Mesenchymal stem cell (in vitro differentiated cells and primary cell): ENCODE measurements around the gene SP3.

Experiments used
- DNase-seq: peaks from one replicate; pipeline ENCODE4 v3.0.0-alpha.2; 2013
- H2AFZ ChIP-seq: one replicate; pipeline ENCODE4 v1.6.1; 2013; ENCODE audit warnings: low read depth, mild to moderate bottlenecking, control low read depth, inconsistent platforms, low read length, moderate library complexity
- H2AK5ac ChIP-seq: 2 replicates; pipeline ENCODE4 v1.6.1; 2013; ENCODE audit warnings: low read length, moderate library complexity, mild to moderate bottlenecking, inconsistent platforms; ENCODE audit not compliant: severe bottlenecking
- H2BK120ac ChIP-seq: one replicate; pipeline ENCODE4 v1.6.1; 2013; ENCODE audit warnings: low read depth, mild to moderate bottlenecking, inconsistent platforms, low read length, moderate library complexity
- H2BK12ac ChIP-seq, 2 experiments: one replicate each; pipeline ENCODE4 v1.6.1; 2013; ENCODE audit warnings: inconsistent platforms in 2 of 2, low read length in 2 of 2, mild to moderate bottlenecking in 2 of 2, moderate library complexity in 2 of 2, control low read depth in 1 of 2
- H2BK15ac ChIP-seq: one replicate; pipeline ENCODE4 v1.6.1; 2013; ENCODE audit warnings: mild to moderate bottlenecking, low read depth, inconsistent platforms; ENCODE audit not compliant: poor library complexity, severe bottlenecking
- H2BK5ac ChIP-seq: 2 replicates; pipeline ENCODE4 v1.6.1; 2013; ENCODE audit warnings: low read depth, mild to moderate bottlenecking, low read length, control low read depth, inconsistent platforms; ENCODE audit not compliant: poor library complexity, severe bottlenecking
- H3K14ac ChIP-seq, 2 experiments: one replicate each; pipeline ENCODE4 v1.6.1; 2013; ENCODE audit warnings: inconsistent platforms in 2 of 2, low read length in 2 of 2, control low read depth in 1 of 2, mild to moderate bottlenecking in 1 of 2, moderate library complexity in 1 of 2
- H3K18ac ChIP-seq, 2 experiments: one replicate each; pipeline ENCODE4 v1.6.1; 2013; ENCODE audit warnings: inconsistent platforms in 2 of 2, low read length in 2 of 2, control low read depth in 1 of 2, low read depth in 1 of 2, mild to moderate bottlenecking in 1 of 2
- H3K23ac ChIP-seq, 2 experiments: one replicate each; pipeline ENCODE4 v1.6.1; 2013; ENCODE audit warnings: inconsistent platforms in 2 of 2, low read length in 2 of 2, mild to moderate bottlenecking in 2 of 2, moderate library complexity in 2 of 2, control low read depth in 1 of 2
- H3K27ac ChIP-seq: 2 replicates; pipeline ENCODE4 v1.5.1; 2013; ENCODE audit warnings: mild to moderate bottlenecking, moderate library complexity, low read length, control low read depth, inconsistent platforms; ENCODE audit not compliant: poor library complexity, severe bottlenecking
- H3K27me3 ChIP-seq, 2 experiments: 2 replicates each; pipeline versions ENCODE4 v1.6.1 to v1.7.0; 2013; ENCODE audit warnings: low read length in 2 of 2, mild to moderate bottlenecking in 2 of 2, moderate library complexity in 2 of 2, control low read depth in 1 of 2, inconsistent platforms in 1 of 2; ENCODE audit not compliant: control insufficient read depth in 1 of 2, insufficient read depth in 1 of 2
- H3K36me3 ChIP-seq, 2 experiments: 2 replicates each; pipeline versions ENCODE4 v1.6.1 to v1.7.0; 2013; ENCODE audit warnings: low read length in 2 of 2, control low read depth in 1 of 2, inconsistent platforms in 1 of 2, low read depth in 1 of 2, mild to moderate bottlenecking in 1 of 2; ENCODE audit not compliant: insufficient read depth in 2 of 2, control insufficient read depth in 1 of 2
- H3K4ac ChIP-seq, 2 experiments: one replicate each; pipeline ENCODE4 v1.6.1; 2013; ENCODE audit warnings: inconsistent platforms in 2 of 2, low read length in 2 of 2, mild to moderate bottlenecking in 2 of 2, moderate library complexity in 2 of 2, control low read depth in 1 of 2, low read depth in 1 of 2
- H3K4me1 ChIP-seq: 2 replicates; pipeline ENCODE4 v1.6.1; 2013; ENCODE audit warnings: low read depth, low read length, control low read depth; ENCODE audit not compliant: control insufficient read depth, insufficient read depth
- H3K4me2 ChIP-seq: 2 replicates; pipeline ENCODE4 v1.6.1; 2013; ENCODE audit warnings: low read length, mild to moderate bottlenecking, inconsistent platforms; ENCODE audit not compliant: poor library complexity, severe bottlenecking
- H3K4me3 ChIP-seq, 2 experiments: 2 replicates each; pipeline versions ENCODE4 v1.5.1 to v1.7.0; 2013; ENCODE audit warnings: low read length in 2 of 2, mild to moderate bottlenecking in 2 of 2, control low read depth in 1 of 2, low read depth in 1 of 2; ENCODE audit not compliant: insufficient read depth in 1 of 2
- H3K79me1 ChIP-seq: replicated peaks from 2 replicates; pipeline ENCODE4 v1.6.1; 2013; ENCODE audit warnings: mild to moderate bottlenecking, control low read depth, low read length, inconsistent platforms; ENCODE audit not compliant: poor library complexity, severe bottlenecking
- H3K9ac ChIP-seq: 2 replicates; pipeline ENCODE4 v1.7.0; 2013; ENCODE audit warnings: mild to moderate bottlenecking, low read length, moderate library complexity
- H3K9me3 ChIP-seq: 2 replicates; pipeline ENCODE4 v1.7.0; 2013; ENCODE audit warnings: mild to moderate bottlenecking, low read length; ENCODE audit not compliant: control insufficient read depth
- H4K8ac ChIP-seq: one replicate; pipeline ENCODE4 v1.6.1; 2013; ENCODE audit warnings: inconsistent platforms, mild to moderate bottlenecking, low read length, moderate library complexity
- H4K91ac ChIP-seq: one replicate; pipeline ENCODE4 v1.6.1; 2013; ENCODE audit warnings: mild to moderate bottlenecking, low read length, inconsistent platforms
- WGBS: methylation state at CpG from one replicate; pipeline ENCODE4 v1.1.7; 2013; ENCODE audit warnings: mixed read lengths; 5-methylcytosine and 5-hydroxymethylcytosine counted together

The SP3 gene

DNA sequence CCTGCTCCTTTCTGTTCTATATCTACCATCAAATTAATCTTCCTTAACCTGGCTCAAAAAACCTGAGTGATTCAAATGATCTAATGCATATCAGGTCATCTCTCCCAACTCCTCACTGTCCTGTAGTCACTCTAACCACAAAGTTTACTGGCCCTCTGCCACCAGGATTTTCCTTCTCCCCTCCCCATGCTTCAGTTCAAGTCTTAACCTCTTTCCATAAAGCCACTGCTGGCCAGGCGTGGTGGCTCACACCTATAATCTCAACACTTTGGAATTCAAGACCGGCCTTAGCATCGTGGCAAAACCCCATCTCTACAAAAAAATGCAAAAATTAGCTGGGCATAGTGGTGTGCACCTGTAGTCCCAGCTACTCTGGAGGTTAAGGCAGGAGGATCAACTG, 7.5 kb upstream of the SP3 start:
- H2BK15ac ChIP-seq, result no peak overlapping the region
- H3K36me3 ChIP-seq, result peaks cover 0 to 5% of the 10 kb centered on the region in 2 experiments
- no peak overlapping the region for H2BK12ac ChIP-seq
- no peak overlapping the region for H2AFZ ChIP-seq
- WGBS, result 61% methylated on average over 3 of the region's 3 CpGs
- no peak overlapping the region for H3K18ac ChIP-seq
- no peaks in the 10 kb centered on the region for H3K27me3 ChIP-seq
- H3K4me2 ChIP-seq, result no peak overlapping the region
- H3K4me3 ChIP-seq, result no peak overlapping the region
- no peak overlapping the region for H2BK120ac ChIP-seq
- DNase-seq, result peak; percentile 38
- H4K91ac ChIP-seq, result no peak overlapping the region
- no peak overlapping the region for H3K4ac ChIP-seq
- no peak overlapping the region for H3K27ac ChIP-seq
- no peak overlapping the region for H3K23ac ChIP-seq
- no peak overlapping the region for H2BK5ac ChIP-seq
- no peak overlapping the region for H4K8ac ChIP-seq
- H3K4me1 ChIP-seq, result peaks cover 8% of the 10 kb centered on the region
- no peak overlapping the region for H2AK5ac ChIP-seq
- no peak overlapping the region for H3K14ac ChIP-seq
- no peaks in the 10 kb centered on the region for H3K79me1 ChIP-seq
- no peak overlapping the region for H3K9ac ChIP-seq
- no peaks in the 10 kb centered on the region for H3K9me3 ChIP-seq

DNA sequence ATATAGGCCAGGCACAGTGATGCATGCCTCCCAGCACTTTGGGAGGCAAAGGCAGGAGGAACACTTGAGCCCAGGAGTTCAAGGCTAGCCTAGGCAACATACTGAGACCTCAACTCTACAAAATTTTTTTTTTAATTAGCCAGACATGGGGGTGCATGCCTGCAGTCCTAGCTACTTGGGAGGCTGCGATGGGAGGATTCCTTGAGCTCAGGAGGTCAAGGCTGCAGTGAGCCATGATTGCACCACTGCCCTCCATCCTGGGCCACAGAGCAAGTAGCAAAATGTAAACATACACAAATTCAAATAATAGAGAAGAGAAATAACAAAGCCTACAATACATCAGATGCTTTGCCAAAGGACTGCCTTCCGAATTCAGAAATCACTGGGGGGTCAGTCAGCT, 7.0 kb upstream of the SP3 start:
- Histone ChIP-seq H3K4me2 (no peak overlapping the region), H2AK5ac (no peak overlapping the region), H2BK15ac (no peak overlapping the region), H3K23ac (no peak overlapping the region), H4K91ac (no peak overlapping the region), H3K14ac (no peak overlapping the region), H4K8ac (no peak overlapping the region), H3K4ac (no peak overlapping the region), H3K9me3 (no peaks in the 10 kb centered on the region), H3K36me3 (peaks cover 0 to 5% of the 10 kb centered on the region in 2 experiments), H2AFZ (no peak overlapping the region), H3K4me1 (peaks cover 8% of the 10 kb centered on the region), H3K79me1 (no peaks in the 10 kb centered on the region), H3K27me3 (no peaks in the 10 kb centered on the region), H2BK12ac (no peak overlapping the region), H2BK120ac (no peak overlapping the region), H3K18ac (no peak overlapping the region), H2BK5ac (no peak overlapping the region), H3K27ac (no peak overlapping the region), H3K9ac (no peak overlapping the region), H3K4me3 (no peak overlapping the region)
- DNase-seq, result no peak
- 94% methylated on average over 2 of the region's 2 CpGs for WGBS

DNA sequence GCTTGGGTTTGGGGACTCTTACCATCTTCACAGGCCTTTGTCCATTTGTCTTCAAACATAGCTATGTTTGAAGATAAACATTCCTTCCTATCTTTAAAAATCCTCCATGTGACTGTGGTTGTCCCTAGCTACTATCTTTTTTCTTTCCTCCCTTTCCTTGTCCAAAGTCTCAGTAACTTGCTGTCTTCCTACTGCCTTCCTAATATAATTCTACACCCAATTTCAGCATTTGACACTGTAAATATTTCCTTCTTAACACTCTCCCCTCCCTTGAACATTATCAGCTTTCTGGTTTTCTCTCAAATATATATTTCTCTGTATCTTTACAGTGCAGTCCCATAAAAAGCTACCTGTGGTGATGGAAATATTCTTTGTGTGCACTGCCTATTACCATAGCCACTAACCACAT, 5.3 kb upstream of the SP3 start:
- Histone ChIP-seq H3K4ac (no peak overlapping the region), H2AFZ (no peak overlapping the region), H2BK15ac (no peak overlapping the region), H3K9ac (no peak overlapping the region), H2AK5ac (peak overlapping the region; percentile 89), H3K9me3 (no peaks in the 10 kb centered on the region), H3K23ac (no peak overlapping the region), H3K79me1 (no peaks in the 10 kb centered on the region), H2BK120ac (no peak overlapping the region), H3K27me3 (no peaks in the 10 kb centered on the region), H3K4me1 (peaks cover 8% of the 10 kb centered on the region), H2BK5ac (no peak overlapping the region), H3K18ac (no peak overlapping the region), H4K8ac (no peak overlapping the region), H3K27ac (no peak overlapping the region), H3K4me2 (no peak overlapping the region), H3K36me3 (peaks cover 0 to 5% of the 10 kb centered on the region in 2 experiments), H4K91ac (no peak overlapping the region), H2BK12ac (no peak overlapping the region), H3K14ac (no peak overlapping the region), H3K4me3 (no peak overlapping the region)
- no peak for DNase-seq

DNA sequence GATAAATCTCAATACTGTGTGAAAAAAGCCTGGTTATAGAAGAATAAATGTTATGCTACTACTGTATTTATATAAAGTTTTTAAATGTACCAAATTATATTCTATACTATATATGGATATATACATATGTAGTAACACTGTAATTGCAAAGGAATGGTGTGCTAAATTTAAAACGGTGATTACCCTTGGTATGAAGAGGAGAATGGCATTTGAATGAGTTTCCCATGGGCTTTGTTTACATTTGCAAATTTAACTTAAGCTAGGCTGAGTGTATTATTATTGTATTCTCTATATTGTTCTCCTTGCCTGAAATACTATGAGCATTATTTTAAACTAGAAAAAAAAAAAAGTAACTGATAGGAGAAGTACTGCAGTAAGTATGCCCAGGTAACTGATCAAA, 4.7 kb upstream of the SP3 start:
- no peak overlapping the region for H4K8ac ChIP-seq
- no peak overlapping the region for H3K4me3 ChIP-seq
- H3K36me3 ChIP-seq, result peaks cover 0 to 5% of the 10 kb centered on the region in 2 experiments
- H3K14ac ChIP-seq, result no peak overlapping the region
- no peak overlapping the region for H2BK12ac ChIP-seq
- no peaks in the 10 kb centered on the region for H3K79me1 ChIP-seq
- H3K9ac ChIP-seq, result no peak overlapping the region
- H3K9me3 ChIP-seq, result no peaks in the 10 kb centered on the region
- peak; percentile 34 for DNase-seq
- no peak overlapping the region for H3K23ac ChIP-seq
- no peak overlapping the region for H2BK5ac ChIP-seq
- H3K4me1 ChIP-seq, result peaks cover 8% of the 10 kb centered on the region
- no peak overlapping the region for H3K4me2 ChIP-seq
- no peak overlapping the region for H4K91ac ChIP-seq
- no peak overlapping the region for H2BK15ac ChIP-seq
- no peaks in the 10 kb centered on the region for H3K27me3 ChIP-seq
- no peak overlapping the region for H3K18ac ChIP-seq
- H3K4ac ChIP-seq, result no peak overlapping the region
- H2AK5ac ChIP-seq, result no peak overlapping the region
- WGBS, result 0% methylated on average over 1 of the region's 1 CpG
- no peak overlapping the region for H2BK120ac ChIP-seq
- H3K27ac ChIP-seq, result no peak overlapping the region
- H2AFZ ChIP-seq, result no peak overlapping the region
